Activated CD4-positive, alpha-beta T cell treated with anti-CD3 and anti-CD28 coated beads, Interleukin-2, amount 50 U/mL, for 24 hours (primary cell): Measurements from ENCODE around the gene FOXA2.

Experiments
- DNase-seq, 2 donors: peaks; one replicate each; pipeline ENCODE4 v3.0.0-alpha.2; 2020; ENCODE audit warnings: low read depth in 1 of 2, low spot score in 1 of 2

FOXA2 gene

DNA sequence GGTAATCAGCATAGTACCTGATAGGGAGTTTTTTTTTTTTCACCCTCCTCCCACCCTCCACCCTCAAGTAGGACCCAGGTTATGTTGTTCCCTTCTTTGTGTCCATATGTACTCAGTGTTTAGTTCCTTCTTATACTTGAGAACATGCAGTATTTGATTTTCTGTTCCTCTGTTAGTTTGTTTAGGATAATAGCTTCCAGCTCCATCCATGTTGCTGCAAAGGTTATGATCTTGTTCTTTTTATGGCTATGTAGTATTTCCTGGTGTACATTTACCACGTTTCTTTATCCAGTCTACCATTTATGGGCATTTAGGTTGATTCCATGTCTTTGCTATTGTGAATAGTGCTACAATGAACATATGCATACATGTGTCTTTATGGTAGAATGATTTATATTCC lies 41.9 kb downstream of the FOXA2 start:
- no peak for DNase-seq

- DNase-seq, result no peak
These were observed 43.5 kb downstream of the FOXA2 start for GRCh38 chr20:22540832-22541231.

DNA sequence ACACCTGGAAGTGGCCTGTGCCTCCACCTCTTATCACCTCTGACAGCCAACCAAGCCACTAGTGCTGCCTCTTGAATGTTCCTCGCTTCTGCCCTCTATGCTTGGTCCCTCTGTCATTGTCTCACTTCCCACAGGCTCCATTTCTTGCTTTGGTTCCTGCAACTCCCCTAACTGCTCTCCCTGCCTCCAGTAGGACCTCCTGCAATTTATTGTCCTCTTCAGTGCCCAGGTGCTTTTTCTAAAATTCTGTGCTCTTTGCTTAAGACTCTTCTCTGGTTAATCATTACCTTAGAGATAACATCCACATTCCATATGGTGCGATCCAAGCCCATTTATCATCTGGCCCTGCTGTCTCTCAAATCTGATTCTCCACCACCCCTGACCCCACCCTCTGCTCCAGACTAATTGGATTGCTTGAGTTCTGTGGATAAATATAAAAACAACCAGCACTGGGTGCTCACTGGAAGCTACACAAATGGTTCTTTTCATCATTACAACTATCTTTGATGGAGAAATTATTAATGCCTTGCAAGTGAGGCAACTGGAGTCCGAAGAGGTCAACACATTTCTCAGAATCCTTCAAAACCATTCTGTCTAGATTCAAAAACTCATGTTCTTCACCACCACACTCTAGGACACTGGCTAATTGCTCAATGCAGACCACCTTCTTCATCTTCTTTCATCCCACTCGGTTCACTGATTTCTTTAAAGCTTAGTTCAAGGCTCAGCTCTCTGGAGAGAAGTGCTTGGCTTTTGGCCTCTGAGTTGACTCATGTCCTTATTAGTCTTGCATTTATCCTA lies 47.2 kb downstream of the FOXA2 start:
- DNase-seq, result no peak

DNA sequence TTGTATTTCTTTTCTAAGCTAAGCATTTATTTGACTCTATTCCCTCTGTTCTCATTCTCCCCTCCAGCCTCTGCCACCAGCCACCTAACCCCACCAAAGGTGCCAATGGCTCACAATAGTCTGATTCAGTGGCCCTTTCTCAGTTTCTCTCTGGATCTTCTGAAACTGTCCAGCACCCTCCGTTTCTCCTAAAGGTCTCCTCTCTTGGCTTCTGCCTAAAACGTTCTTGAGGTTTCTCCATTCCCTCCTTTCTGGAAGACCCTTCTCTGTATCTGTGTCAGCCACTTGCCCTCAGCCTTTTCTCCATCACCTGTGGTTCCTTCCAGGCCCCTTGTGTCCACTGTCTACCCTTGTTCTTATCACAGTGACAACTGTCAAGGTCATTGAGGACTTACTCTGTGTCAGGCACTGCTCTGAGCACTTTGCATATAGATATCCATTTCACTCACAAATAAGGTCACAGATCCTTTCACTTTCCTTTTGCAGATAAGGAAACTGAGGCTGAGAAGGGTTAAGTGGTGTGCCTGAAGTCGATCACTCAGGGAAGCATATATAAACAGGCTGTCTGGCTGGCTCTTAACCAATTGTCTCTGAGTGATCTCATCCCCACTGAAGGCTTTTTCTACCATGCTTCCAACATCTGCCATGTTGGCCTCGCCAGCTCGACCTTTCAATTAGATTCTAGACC lies 48.1 kb downstream of the FOXA2 start:
- no peak for DNase-seq

DNA sequence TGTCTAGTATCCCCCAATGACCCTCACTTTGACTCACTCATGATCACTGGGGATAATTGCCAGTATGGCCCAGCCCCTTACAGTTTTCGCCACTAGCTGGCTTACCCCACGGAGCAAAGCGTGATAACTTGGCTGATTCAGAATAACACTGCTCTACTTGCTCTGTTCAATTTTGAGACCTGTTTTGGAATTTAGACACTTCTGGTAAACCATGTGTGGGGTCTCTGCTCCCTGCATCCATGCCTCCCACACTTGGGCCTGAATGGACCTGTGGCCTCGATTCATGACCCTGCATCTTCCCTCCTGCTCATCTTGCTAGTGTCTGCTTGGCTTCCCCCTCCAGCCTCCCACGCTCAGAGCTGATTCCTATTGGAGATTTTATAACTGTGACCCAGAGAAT lies 48.9 kb downstream of the FOXA2 start:
- no peak for DNase-seq

DNA sequence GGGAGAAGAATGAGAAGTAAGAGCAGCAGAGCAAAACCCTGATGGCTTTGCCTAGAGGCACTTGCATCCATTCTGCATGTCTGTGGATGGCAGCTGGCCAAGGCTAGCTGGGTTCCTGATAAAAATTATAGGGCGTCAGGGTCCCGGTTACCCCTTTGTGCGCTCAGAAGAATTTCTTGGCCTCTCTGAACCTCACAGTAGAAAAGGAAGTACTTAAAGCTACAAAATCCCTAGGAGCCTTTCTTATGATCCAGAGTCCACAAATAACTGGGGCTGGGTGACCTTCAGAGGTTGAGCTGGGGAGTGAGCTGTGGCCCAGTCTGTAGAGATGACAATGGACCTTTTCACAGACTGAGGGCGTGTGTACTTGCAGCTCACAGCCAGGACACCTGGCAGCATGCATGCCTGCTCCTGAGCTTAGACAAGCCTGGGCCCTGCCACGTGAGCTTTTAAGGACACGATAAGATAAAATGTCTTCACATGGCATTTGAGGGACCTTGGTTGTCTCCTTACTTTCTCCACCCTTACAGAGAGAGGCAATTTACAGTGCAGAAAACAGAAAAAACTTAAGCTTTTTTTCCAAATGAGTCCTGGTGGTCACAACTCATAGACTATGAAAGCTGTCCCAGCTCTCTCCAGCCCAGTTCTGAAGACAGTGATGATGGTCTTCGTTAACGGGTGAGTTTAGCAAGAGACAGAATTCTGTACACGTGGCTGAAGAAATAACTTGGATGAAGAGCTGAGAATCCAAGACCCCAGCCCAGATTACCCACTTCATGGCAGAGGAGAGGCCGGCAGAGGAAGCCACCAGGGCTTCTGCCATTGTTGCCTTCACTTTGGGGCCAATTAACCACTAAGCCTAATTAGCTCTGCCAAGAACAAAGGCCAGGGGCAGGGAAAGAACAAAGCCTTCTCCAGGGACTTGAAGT lies 50.3 kb downstream of the FOXA2 start:
- DNase-seq, result no peak

DNA sequence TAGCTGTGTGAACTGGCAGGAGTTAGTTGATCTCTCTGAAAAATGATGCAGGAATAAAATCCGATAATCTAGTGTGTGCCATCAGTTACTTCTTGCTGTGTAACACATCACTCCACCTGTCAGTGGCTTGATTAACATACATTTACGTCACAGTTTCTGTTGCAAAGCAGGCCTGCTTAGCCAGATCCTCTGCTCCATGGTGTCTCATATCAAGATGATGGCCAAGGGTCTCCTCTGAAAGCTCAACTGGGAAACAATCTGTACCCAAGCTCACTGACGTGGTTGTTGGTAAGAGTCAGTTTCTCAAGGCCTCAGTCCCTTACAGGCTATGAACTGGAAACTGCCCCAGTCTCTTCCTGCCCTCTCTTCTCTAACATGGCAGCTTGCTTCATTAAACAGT lies 51.8 kb downstream of the FOXA2 start:
- no peak for DNase-seq

GRCh38 chr20:22531756-22532155 lies 52.6 kb downstream of the FOXA2 start:
- no peak for DNase-seq

GRCh38 chr20:22531056-22531615 lies 53.2 kb downstream of the FOXA2 start:
- DNase-seq, result no peak
